Cardiac septum (tissue), 1 donor: ENCODE results near the gene OR3A3. TPM values are rescaled to one million over a fixed set of nuclear protein-coding genes. Genes with fewer than 3 reads are reported as not detected.
"Not testable (repeated sequence)": the region's sequence is repeated elsewhere in the genome, so short reads cannot be mapped to it uniquely, and the experiment has no call there.

Source experiments
- DNase-seq: peaks from one replicate; pipeline ENCODE4 v3.0.0-alpha.2; 2020; ENCODE audit warnings: low spot score
- intact Hi-C: fragments of 100-400 bp; cut with DNase I; formaldehyde crosslinking; loops from one replicate; pipeline ENCODE4 v1.14.0; 2022
- long read RNA-seq: library from polyadenylated mRNA; unstranded; transcript quantifications from one replicate; pipeline ENCODE4 v2.0.0, GENCODE V29; 2021
- total RNA-seq: library from RNA; stranded (reverse); fragmentation: NEBNext Ultra II Directional; extraction: Animal tissue kit (Norgen Biotek cat#: 25700); gene quantifications from one replicate; pipeline ENCODE4 v1.2.1, GENCODE V29; 2021
- donor health status: DM: no; HTN: no; CAD: no.

OR3A3 gene
- total RNA-seq = not detected
- long read RNA-seq = 0 reads

- no peak for DNase-seq
- intact Hi-C loops = no loop called here
Observed at GRCh38 chr17:3411070-3411469, at the start of gene OR3A3. Gene OR3A3, plus strand, starts transcription at chr17:3411370.

- intact Hi-C loops, DNase-seq: not testable (repeated sequence)
Observed at GRCh38 chr17:3371167-3371566, 40.0 kb upstream of the OR3A3 start.

DNA sequence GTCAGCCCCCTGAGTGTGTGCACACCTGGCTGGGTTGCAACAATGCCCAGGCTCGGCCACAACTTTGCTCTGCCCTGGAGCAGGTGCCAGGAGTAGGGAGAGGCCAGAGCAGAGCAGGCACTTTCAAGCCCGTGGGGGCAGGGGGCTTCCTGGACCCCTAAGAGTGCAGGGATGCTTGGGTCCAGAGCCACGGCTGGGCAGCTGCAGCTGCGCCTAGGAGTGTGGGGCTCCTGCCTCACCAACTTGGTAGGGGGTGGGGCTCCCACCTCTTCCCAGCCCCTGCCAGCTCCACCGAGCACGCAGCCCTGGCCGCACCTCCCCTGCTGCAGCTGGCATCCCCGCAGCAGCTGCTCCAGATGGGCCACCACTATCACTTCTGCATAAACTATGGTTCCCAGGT lies 32.8 kb upstream of the OR3A3 start:
- intact Hi-C loops = no loop called here
- DNase-seq = no peak

DNA sequence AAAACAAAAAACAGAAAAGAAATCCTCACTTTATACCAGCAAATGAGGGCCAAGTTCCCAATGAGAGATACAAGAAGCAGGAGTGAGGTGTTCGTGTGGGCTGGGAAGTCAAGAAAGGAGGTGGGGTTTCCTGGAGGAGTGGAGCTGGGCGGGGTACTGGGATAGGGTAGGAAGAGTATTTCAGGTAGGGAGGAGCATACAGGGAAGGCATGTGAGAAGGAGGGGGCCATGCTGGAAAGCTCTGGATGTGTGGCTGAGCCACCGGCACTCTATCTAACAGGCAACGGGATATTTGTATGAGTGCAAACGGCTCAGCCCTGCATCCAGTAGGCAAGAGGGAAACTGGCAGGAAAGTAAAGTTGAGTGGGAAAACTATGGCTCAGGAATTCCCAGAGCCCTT lies 29.2 kb upstream of the OR3A3 start:
- intact Hi-C loops = no loop called here

GRCh38 chr17:3385869-3386816 lies 25.0 kb upstream of the OR3A3 start, which contains the start of gene OR3A2:
Gene OR3A2, minus strand, starts transcription at chr17:3386308.
- no peak for DNase-seq

More for the DNA sequence above, 29.2 kb upstream of the OR3A3 start:
- DNase-seq = no peak

GRCh38 chr17:3389791-3390190 lies 21.4 kb upstream of the OR3A3 start:
- DNase-seq = no peak
- intact Hi-C loops = no loop called here

More at GRCh38 chr17:3385869-3386816, 25.0 kb upstream of the OR3A3 start, which contains the start of gene OR3A2:
- intact Hi-C loops = no loop called here

- DNase-seq, intact Hi-C loops: not testable (repeated sequence)
Observed at GRCh38 chr17:3397801-3398200, 13.4 kb upstream of the OR3A3 start.

- no peak for DNase-seq
- intact Hi-C loops = no loop called here
Observed at GRCh38 chr17:3398310-3398709, 12.9 kb upstream of the OR3A3 start, which contains the start of gene OR1E1. Gene OR1E1, minus strand, starts transcription at chr17:3398410. Its CDS starts 0 bp downstream, at chr17:3398410.

- DNase-seq = no peak
- intact Hi-C loops = no loop called here
Observed at GRCh38 chr17:3400055-3400454, 11.1 kb upstream of the OR3A3 start.

DNA sequence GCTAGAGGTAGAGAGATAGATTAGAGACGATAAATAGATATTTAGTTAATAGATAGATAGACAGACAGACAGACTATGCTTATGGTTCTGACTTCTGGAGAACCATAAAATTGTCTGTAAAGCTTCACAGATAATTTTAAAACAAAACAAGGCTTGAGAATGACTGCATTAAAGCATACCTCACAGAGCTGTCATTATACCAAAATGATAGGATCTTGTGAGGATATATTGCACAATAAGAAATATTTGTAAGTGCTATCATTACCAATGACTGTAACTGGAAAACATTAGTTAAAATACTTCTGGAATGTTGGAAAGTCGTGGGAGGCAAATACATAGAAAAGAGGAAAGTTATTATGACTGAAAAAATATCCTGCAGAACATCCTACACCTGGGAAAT lies 9.4 kb upstream of the OR3A3 start:
- intact Hi-C loops = no loop called here
- no peak for DNase-seq

DNA sequence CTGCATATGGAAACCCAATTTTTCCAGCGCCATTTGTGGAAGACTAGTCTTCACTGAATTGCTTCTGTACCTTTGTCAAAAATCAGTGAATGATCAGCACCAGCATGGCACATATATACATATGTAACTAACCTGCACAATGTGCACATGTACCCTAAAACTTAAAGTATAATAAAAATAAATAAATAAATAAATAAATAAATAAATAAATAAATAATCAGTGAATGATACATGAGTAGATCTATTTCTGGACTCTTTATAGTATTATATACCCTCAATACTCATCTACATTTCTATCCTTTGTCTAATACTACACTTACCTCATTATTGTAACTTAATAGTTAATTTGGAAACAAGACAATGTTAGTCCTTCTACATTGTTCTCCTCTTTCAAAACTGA lies 7.3 kb upstream of the OR3A3 start:
- intact Hi-C loops = not testable (repeated sequence)

GRCh38 chr17:3412216-3412615 lies 1.0 kb downstream of the OR3A3 start:
- DNase-seq, intact Hi-C loops: not testable (repeated sequence)

More for the DNA sequence above, 7.3 kb upstream of the OR3A3 start:
- DNase-seq = not testable (repeated sequence)

GRCh38 chr17:3415610-3416009 lies 4.4 kb downstream of the OR3A3 start:
- intact Hi-C loops = no loop called here
- DNase-seq = no peak

GRCh38 chr17:3418222-3418621 lies 7.1 kb downstream of the OR3A3 start:
- no peak for DNase-seq
- intact Hi-C loops = no loop called here

DNA sequence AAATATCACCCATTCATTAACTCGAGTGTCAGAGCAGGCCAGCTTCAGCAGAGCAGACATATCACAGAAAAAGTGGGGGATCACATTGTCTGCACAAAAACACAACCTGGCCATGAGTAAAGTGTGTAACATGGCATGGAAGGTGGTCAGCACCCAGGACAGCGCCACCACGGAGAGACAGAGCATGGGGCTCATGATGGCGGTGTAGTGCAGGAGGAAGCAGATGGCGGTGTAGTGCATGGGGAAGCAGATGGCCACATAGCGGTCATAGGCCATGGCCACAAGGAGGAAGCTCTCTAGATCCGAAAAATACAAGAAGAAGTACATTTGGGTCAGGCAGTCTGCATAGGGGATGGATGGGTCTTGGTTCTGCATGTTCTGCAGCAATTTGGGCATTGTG lies 22.0 kb downstream of the OR3A3 start:
- not testable (repeated sequence) for DNase-seq

DNA sequence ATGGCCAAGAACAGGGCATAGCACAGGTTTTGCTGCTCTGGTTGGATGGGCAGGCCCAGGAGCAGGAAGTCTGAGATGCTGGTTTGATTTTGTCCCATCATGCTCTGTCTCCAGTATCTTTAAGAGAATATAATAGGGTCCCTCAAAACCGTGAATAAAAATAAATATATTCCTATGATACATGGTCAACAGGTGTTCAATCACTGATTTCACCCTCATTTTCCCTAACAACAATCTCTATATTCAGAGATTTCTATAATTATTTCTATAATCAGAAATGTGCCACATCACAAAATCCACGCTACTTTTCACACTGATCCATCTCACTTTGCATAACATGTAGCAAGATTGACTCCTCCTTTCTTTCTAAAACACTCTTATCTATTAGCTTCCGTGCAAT lies 22.6 kb downstream of the OR3A3 start, which contains the start of gene OR1E2:
OR1E2 (minus strand) TSS at position 101 of the 400 bp plus-strand sequence; CDS start at position 101, 0 bp downstream.
- no peak for DNase-seq
- intact Hi-C loops = no loop called here

More for the DNA sequence above, 22.0 kb downstream of the OR3A3 start:
- intact Hi-C loops = not testable (repeated sequence)

DNA sequence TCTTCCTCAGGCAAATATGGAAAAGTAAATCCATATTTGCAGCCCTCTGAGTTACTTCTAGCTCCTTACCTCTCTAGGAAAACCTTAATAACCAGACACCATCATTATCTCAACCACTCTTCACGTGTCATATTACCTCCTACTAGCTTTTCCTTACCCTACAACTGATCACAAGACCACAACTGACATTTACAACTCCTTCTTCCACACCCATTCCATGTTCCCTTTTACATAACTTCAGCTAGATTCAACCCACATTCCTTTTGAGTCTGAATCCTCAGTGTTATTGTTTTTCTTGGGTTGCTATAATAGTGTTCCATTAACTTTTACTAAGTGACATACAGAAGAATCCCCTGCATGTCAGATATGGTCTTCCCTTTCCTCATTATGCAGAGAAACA lies 27.2 kb downstream of the OR3A3 start:
- no peak for DNase-seq
- intact Hi-C loops = no loop called here

GRCh38 chr17:3440451-3440850 lies 29.3 kb downstream of the OR3A3 start:
- no peak for DNase-seq
- intact Hi-C loops = no loop called here

- intact Hi-C loops = no loop called here
- DNase-seq = no peak
Observed at GRCh38 chr17:3447625-3448024, 36.5 kb downstream of the OR3A3 start.

DNA sequence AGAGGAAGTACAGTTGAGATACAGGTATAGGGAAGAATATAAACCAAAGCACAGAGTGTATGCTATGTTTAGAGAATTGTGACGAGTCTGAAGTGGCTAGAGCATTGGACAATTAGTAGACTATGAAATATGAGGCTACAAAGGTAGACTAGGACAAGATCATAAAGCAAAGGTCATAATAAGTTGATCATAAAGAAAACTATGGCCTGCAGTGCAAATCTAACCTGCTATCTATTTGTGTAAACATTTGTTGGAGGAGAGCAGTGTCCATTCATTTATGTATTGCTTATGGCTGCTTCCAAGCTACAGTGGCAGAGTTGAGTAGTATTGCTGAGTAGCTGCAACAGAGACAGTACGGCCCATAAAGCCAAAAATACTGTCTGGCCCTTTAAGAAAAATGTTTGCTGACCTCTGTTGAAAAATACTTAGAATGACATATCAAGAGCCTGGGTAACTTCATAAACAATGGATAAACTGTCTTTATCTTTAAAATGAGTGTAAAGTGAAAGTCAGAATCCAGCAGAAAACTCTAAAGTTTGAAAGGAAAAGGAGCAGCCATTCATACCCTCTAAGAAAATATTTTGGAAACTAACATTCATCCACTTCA lies 37.0 kb downstream of the OR3A3 start:
- intact Hi-C loops = no loop called here
- no peak for DNase-seq
